Measurements from ENCODE around the gene NTSR1.

The NTSR1 gene

GRCh38 chr20:62799873-62800272 lies 91.2 kb downstream of the NTSR1 start:
- no peak for TF ChIP-seq CTCF (IDR thresholded peaks at IDR 0.05; ENCODE audit: low read depth, low read length)
- H3K4me3 ChIP-seq (ENCODE audit: low read depth, low read length), result no peak overlapping the region
- peaks cover 44% of the 10 kb centered on the region for H3K36me3 ChIP-seq
- H3K27ac ChIP-seq, result no peak overlapping the region
- no peak for DNase-seq
- no peaks in the 10 kb centered on the region for H3K9me3 ChIP-seq (ENCODE audit: severe bottlenecking)
- no peaks in the 10 kb centered on the region for H3K27me3 ChIP-seq (ENCODE audit: insufficient read depth, low read depth, severe bottlenecking)

GRCh38 chr20:62800314-62801259 lies 92.0 kb downstream of the NTSR1 start:
- Histone ChIP-seq H3K27me3 (ENCODE audit: insufficient read depth, low read depth, severe bottlenecking) (no peaks in the 10 kb centered on the region), H3K27ac (no peak overlapping the region), H3K4me3 (ENCODE audit: low read depth, low read length) (no peak overlapping the region), H3K9me3 (ENCODE audit: severe bottlenecking) (no peaks in the 10 kb centered on the region), H3K36me3 (peaks cover 44% of the 10 kb centered on the region)
- no peak for TF ChIP-seq CTCF (IDR thresholded peaks at IDR 0.05; ENCODE audit: low read depth, low read length)
- no peak for DNase-seq

- DNase-seq, result no peak
- Histone ChIP-seq H3K4me3 (ENCODE audit: low read depth, low read length) (no peak overlapping the region), H3K27ac (no peak overlapping the region), H3K9me3 (ENCODE audit: severe bottlenecking) (no peaks in the 10 kb centered on the region), H3K36me3 (peaks cover 47% of the 10 kb centered on the region), H3K27me3 (ENCODE audit: insufficient read depth, low read depth, severe bottlenecking) (no peaks in the 10 kb centered on the region)
- TF ChIP-seq CTCF (IDR thresholded peaks at IDR 0.05; ENCODE audit: low read depth, low read length), result no peak
These were observed 92.8 kb downstream of the NTSR1 start for GRCh38 chr20:62801284-62802010.

- DNase-seq, result no peak
- Histone ChIP-seq H3K9me3 (ENCODE audit: severe bottlenecking) (no peaks in the 10 kb centered on the region), H3K36me3 (peaks cover 49% of the 10 kb centered on the region), H3K27me3 (ENCODE audit: insufficient read depth, low read depth, severe bottlenecking) (no peaks in the 10 kb centered on the region), H3K4me3 (ENCODE audit: low read depth, low read length) (no peak overlapping the region), H3K27ac (no peak overlapping the region)
- no peak for TF ChIP-seq CTCF (IDR thresholded peaks at IDR 0.05; ENCODE audit: low read depth, low read length)
These were observed 93.5 kb downstream of the NTSR1 start for GRCh38 chr20:62802026-62802712.

- peaks cover 48% of the 10 kb centered on the region for H3K36me3 ChIP-seq
- no peak for DNase-seq
- no peaks in the 10 kb centered on the region for H3K9me3 ChIP-seq (ENCODE audit: severe bottlenecking)
- peak overlapping the region; percentile 47 for H3K4me3 ChIP-seq (ENCODE audit: low read depth, low read length)
- no peaks in the 10 kb centered on the region for H3K27me3 ChIP-seq (ENCODE audit: insufficient read depth, low read depth, severe bottlenecking)
- TF ChIP-seq CTCF (IDR thresholded peaks at IDR 0.05; ENCODE audit: low read depth, low read length), result no peak
- no peak overlapping the region for H3K27ac ChIP-seq
These were observed 95.5 kb downstream of the NTSR1 start for GRCh38 chr20:62804021-62804626.
